NCI-H2107 (cell line): ENCODE data around the gene ZSWIM9.
A peak's percentile ranks its signal among the peaks of the same experiment; 100 is the strongest.

Experiments
- DNase-seq: peaks from one replicate; lab custom pipeline; 2025; lab: John Stamatoyannopoulos, UW

ZSWIM9 gene

GRCh38 chr19:48169939-48170803, at the start of gene ZSWIM9, which contains the start of gene LIG1:
Gene ZSWIM9, plus strand, starts transcription at chr19:48170680. Its CDS starts 1,123 bp downstream, at chr19:48171803.
Gene LIG1, minus strand, starts transcription at chr19:48170344. Its CDS starts 4,778 bp downstream, at chr19:48165566.
- DNase-seq, result peak; percentile 97

GRCh38 chr19:48121066-48121465, 49.4 kb upstream of the ZSWIM9 start:
- no peak for DNase-seq

GRCh38 chr19:48121909-48122371, 48.5 kb upstream of the ZSWIM9 start:
- no peak for DNase-seq

GRCh38 chr19:48122421-48122820, 48.1 kb upstream of the ZSWIM9 start:
- no peak for DNase-seq

- DNase-seq, result no peak
Observed at GRCh38 chr19:48123907-48124651, 46.4 kb upstream of the ZSWIM9 start.

- no peak for DNase-seq
Observed at GRCh38 chr19:48127561-48127960, 42.9 kb upstream of the ZSWIM9 start.

- no peak for DNase-seq
Observed at GRCh38 chr19:48133094-48133493, 37.4 kb upstream of the ZSWIM9 start.

- no peak for DNase-seq
Observed at GRCh38 chr19:48135411-48135810, 35.1 kb upstream of the ZSWIM9 start.

- DNase-seq, result no peak
Observed at GRCh38 chr19:48136547-48136946, 33.9 kb upstream of the ZSWIM9 start.

GRCh38 chr19:48137411-48137810, 33.1 kb upstream of the ZSWIM9 start:
- DNase-seq, result no peak

- DNase-seq, result no peak
Observed at GRCh38 chr19:48139053-48139452, 31.4 kb upstream of the ZSWIM9 start.

GRCh38 chr19:48147597-48148175, 22.8 kb upstream of the ZSWIM9 start:
- no peak for DNase-seq

- no peak for DNase-seq
Observed at GRCh38 chr19:48148576-48148975, 21.9 kb upstream of the ZSWIM9 start.

GRCh38 chr19:48149430-48149829, 21.1 kb upstream of the ZSWIM9 start:
- DNase-seq, result no peak

- no peak for DNase-seq
Observed at GRCh38 chr19:48152551-48152950, 17.9 kb upstream of the ZSWIM9 start.

- DNase-seq, result no peak
Observed at GRCh38 chr19:48154003-48154402, 16.5 kb upstream of the ZSWIM9 start.

- DNase-seq, result no peak
Observed at GRCh38 chr19:48158210-48158790, 12.2 kb upstream of the ZSWIM9 start.

GRCh38 chr19:48168689-48169088, 1.8 kb upstream of the ZSWIM9 start:
- no peak for DNase-seq

- peak; percentile 43 for DNase-seq
Observed at GRCh38 chr19:48169578-48169938, 922 bp upstream of the ZSWIM9 start.

- DNase-seq, result no peak
Observed at GRCh38 chr19:48170817-48171347, 402 bp downstream of the ZSWIM9 start.

GRCh38 chr19:48171710-48172109, 1.2 kb downstream of the ZSWIM9 start:
- DNase-seq, result no peak

- no peak for DNase-seq
Observed at GRCh38 chr19:48174445-48175030, 4.1 kb downstream of the ZSWIM9 start.
